Osteoblast (primary cell): ENCODE measurements around the gene NDUFB4. TPM values are rescaled to one million over a fixed set of nuclear protein-coding genes. Genes with fewer than 3 reads are reported as not detected.
"Not testable (repeated sequence)": the region's sequence is repeated elsewhere in the genome, so short reads cannot be mapped to it uniquely, and the experiment has no call there.

Experiments used
- DNase-seq: peaks from one replicate; pipeline ENCODE4 v3.0.0; 2011; ENCODE audit warnings: low spot score, mixed read lengths; ENCODE audit not compliant: insufficient read length; ENCODE audit errors: missing footprints
- H2AFZ ChIP-seq: 2 replicates; pipeline ENCODE4 v1.6.0; 2011; ENCODE audit warnings: mild to moderate bottlenecking, low read length
- H3K27ac ChIP-seq: 2 replicates; pipeline ENCODE4 v1.5.1; 2011; ENCODE audit warnings: mild to moderate bottlenecking, low read depth, low read length, moderate library complexity
- H3K27me3 ChIP-seq: 2 replicates; pipeline ENCODE4 v1.6.0; 2012; ENCODE audit warnings: mild to moderate bottlenecking, control low read depth, inconsistent platforms, low read length, moderate library complexity; ENCODE audit not compliant: insufficient read depth
- H3K36me3 ChIP-seq: 2 replicates; pipeline ENCODE4 v1.5.1; 2011; ENCODE audit warnings: mild to moderate bottlenecking, low read length, control low read depth, moderate library complexity; ENCODE audit not compliant: insufficient read depth
- H3K4me1 ChIP-seq: 2 replicates; pipeline ENCODE4 v1.5.1; 2011; ENCODE audit warnings: mild to moderate bottlenecking, low read length, control low read depth, moderate library complexity; ENCODE audit not compliant: insufficient read depth
- H3K4me2 ChIP-seq: 2 replicates; pipeline ENCODE4 v1.6.0; 2011; ENCODE audit warnings: mild to moderate bottlenecking, low read length; ENCODE audit not compliant: insufficient read depth
- H3K4me3 ChIP-seq: fragments of 200-600 bp; sonication (generic); 3 replicates; pipeline ENCODE4 v1.5.1; 2012; ENCODE audit warnings: mild to moderate bottlenecking, low read length, inconsistent platforms; ENCODE audit not compliant: insufficient read depth
- H3K79me2 ChIP-seq: 2 replicates; pipeline ENCODE4 v1.6.0; 2012; ENCODE audit warnings: mild to moderate bottlenecking, low read length, control low read depth, inconsistent platforms; ENCODE audit not compliant: insufficient read depth
- H3K9me3 ChIP-seq: 2 replicates; pipeline ENCODE4 v1.5.1; 2011; ENCODE audit warnings: low read depth, low read length, control low read depth
- H4K20me1 ChIP-seq: 2 replicates; pipeline ENCODE4 v1.6.0; 2012; ENCODE audit warnings: mild to moderate bottlenecking, low read length, control low read depth; ENCODE audit not compliant: insufficient read depth
- total RNA-seq: library from RNA; depleted of rRNA; stranded (reverse); fragments of >200 nt; gene quantifications from 2 replicates; pipeline ENCODE4 v1.2.3, GENCODE V29; 2012
- TF ChIP-seq, protein P1 (sequence below): IDR thresholded peaks from 2 replicates; pipeline ENCODE4 v1.5.1; 2011; ENCODE audit warnings: mild to moderate bottlenecking, low read depth, low read length, moderate library complexity; ENCODE audit errors: extremely low read depth

The NDUFB4 gene
- total RNA-seq, 1 donor = 38.4 TPM

GRCh38 chr3:120608506-120608905 lies 12.4 kb downstream of the NDUFB4 start:
- no peaks in the 10 kb centered on the region for H3K4me1 ChIP-seq
- no peaks in the 10 kb centered on the region for H3K9me3 ChIP-seq
- TF ChIP-seq, protein P1, sequence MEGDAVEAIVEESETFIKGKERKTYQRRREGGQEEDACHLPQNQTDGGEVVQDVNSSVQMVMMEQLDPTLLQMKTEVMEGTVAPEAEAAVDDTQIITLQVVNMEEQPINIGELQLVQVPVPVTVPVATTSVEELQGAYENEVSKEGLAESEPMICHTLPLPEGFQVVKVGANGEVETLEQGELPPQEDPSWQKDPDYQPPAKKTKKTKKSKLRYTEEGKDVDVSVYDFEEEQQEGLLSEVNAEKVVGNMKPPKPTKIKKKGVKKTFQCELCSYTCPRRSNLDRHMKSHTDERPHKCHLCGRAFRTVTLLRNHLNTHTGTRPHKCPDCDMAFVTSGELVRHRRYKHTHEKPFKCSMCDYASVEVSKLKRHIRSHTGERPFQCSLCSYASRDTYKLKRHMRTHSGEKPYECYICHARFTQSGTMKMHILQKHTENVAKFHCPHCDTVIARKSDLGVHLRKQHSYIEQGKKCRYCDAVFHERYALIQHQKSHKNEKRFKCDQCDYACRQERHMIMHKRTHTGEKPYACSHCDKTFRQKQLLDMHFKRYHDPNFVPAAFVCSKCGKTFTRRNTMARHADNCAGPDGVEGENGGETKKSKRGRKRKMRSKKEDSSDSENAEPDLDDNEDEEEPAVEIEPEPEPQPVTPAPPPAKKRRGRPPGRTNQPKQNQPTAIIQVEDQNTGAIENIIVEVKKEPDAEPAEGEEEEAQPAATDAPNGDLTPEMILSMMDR = no peak
- no peaks in the 10 kb centered on the region for H4K20me1 ChIP-seq
- no peaks in the 10 kb centered on the region for H3K27me3 ChIP-seq
- no peak for DNase-seq
- no peak overlapping the region for H3K4me2 ChIP-seq
- H3K4me3 ChIP-seq = no peak overlapping the region
- no peaks in the 10 kb centered on the region for H3K36me3 ChIP-seq
- H3K79me2 ChIP-seq = no peaks in the 10 kb centered on the region
- no peak overlapping the region for H2AFZ ChIP-seq
- H3K27ac ChIP-seq = no peak overlapping the region

GRCh38 chr3:120614765-120615164 lies 18.6 kb downstream of the NDUFB4 start:
- no peak overlapping the region for H3K4me2 ChIP-seq
- no peak for DNase-seq
- no peaks in the 10 kb centered on the region for H3K79me2 ChIP-seq
- no peak overlapping the region for H2AFZ ChIP-seq
- H3K4me1 ChIP-seq = no peaks in the 10 kb centered on the region
- TF ChIP-seq, protein P1 = no peak
- no peaks in the 10 kb centered on the region for H4K20me1 ChIP-seq
- no peaks in the 10 kb centered on the region for H3K9me3 ChIP-seq
- no peak overlapping the region for H3K4me3 ChIP-seq
- H3K36me3 ChIP-seq = no peaks in the 10 kb centered on the region
- no peak overlapping the region for H3K27ac ChIP-seq
- H3K27me3 ChIP-seq = no peaks in the 10 kb centered on the region

- Histone ChIP-seq H3K36me3 (no peaks in the 10 kb centered on the region), H2AFZ (peak overlapping the region; percentile 95), H3K4me2 (peak overlapping the region; percentile 39), H4K20me1 (no peaks in the 10 kb centered on the region), H3K9me3 (no peaks in the 10 kb centered on the region), H3K27me3 (no peaks in the 10 kb centered on the region), H3K79me2 (no peaks in the 10 kb centered on the region), H3K4me1 (no peaks in the 10 kb centered on the region), H3K27ac (peak overlapping the region; percentile 61), H3K4me3 (no peak overlapping the region)
- no peak for DNase-seq
- TF ChIP-seq, protein P1 = no peak
Measured at GRCh38 chr3:120615847-120616609, 19.9 kb downstream of the NDUFB4 start.

DNA sequence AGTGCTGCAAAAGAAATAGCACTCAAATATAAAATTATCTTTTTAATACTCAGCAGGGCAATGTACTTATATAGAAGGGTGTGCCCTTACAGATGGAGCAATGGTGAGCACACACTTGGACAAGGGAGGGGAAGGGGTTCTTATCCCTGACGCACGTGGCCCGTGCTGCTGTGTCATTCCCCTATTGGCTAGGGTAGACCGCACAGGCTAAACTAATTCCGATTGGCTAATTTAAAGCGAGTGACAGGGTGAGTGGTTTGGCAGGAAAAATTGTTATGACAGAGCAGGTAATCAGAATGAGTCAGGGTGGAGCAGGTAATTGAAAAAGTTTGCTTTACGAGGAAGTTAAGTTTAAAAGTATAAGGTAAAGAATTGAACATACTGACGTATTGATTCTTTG lies 20.6 kb downstream of the NDUFB4 start:
- H3K9me3 ChIP-seq, H3K4me2 ChIP-seq, H4K20me1 ChIP-seq, H3K27ac ChIP-seq, H3K79me2 ChIP-seq, H3K4me3 ChIP-seq, H3K36me3 ChIP-seq, DNase-seq, H2AFZ ChIP-seq, H3K27me3 ChIP-seq, H3K4me1 ChIP-seq: not testable (repeated sequence)
